Neural progenitor cell (in vitro differentiated cells): Measurements from ENCODE around the gene DUOXA2. TPM values are rescaled to one million over a fixed set of nuclear protein-coding genes. Genes with fewer than 3 reads are reported as not detected.
A peak's percentile ranks its signal among the peaks of the same experiment; 100 is the strongest.

Source experiments
- DNase-seq: peaks from one replicate; pipeline ENCODE4 v3.0.0-alpha.2; 2016; ENCODE audit warnings: low spot score
- H2AFZ ChIP-seq: fragments of 200-600 bp; sonication (generic); replicated peaks from 2 replicates; pipeline ENCODE4 v1.6.1; 2016; ENCODE audit warnings: antibody characterized with exemption
- H3F3A ChIP-seq: fragments of 200-600 bp; sonication (generic); 2 replicates; pipeline ENCODE4 v1.6.1; 2016; ENCODE audit warnings: antibody characterized with exemption, low read depth
- H3K27ac ChIP-seq: fragments of 200-600 bp; sonication (generic); 2 replicates; pipeline ENCODE4 v1.5.1; 2016; ENCODE audit warnings: mild to moderate bottlenecking
- H3K27me3 ChIP-seq: fragments of 200-600 bp; sonication (generic); 2 replicates; pipeline ENCODE4 v1.6.1; 2016; ENCODE audit warnings: mild to moderate bottlenecking, moderate library complexity
- H3K36me3 ChIP-seq: fragments of 200-600 bp; sonication (generic); 2 replicates; pipeline ENCODE4 v1.5.1; 2016
- H3K4me1 ChIP-seq: fragments of 200-600 bp; sonication (generic); 2 replicates; pipeline ENCODE4 v1.6.1; 2016; ENCODE audit warnings: mixed run types
- H3K4me2 ChIP-seq: fragments of 200-600 bp; sonication (generic); 2 replicates; pipeline ENCODE4 v1.6.1; 2016
- H3K4me3 ChIP-seq: fragments of 200-600 bp; sonication (generic); 2 replicates; pipeline ENCODE4 v1.5.1; 2016
- H3K79me2 ChIP-seq: fragments of 200-600 bp; sonication (generic); 2 replicates; pipeline ENCODE4 v1.6.1; 2016; ENCODE audit warnings: low read depth
- H3K9ac ChIP-seq: fragments of 200-600 bp; sonication (generic); 2 replicates; pipeline ENCODE4 v1.6.1; 2016
- H3K9me3 ChIP-seq: fragments of 200-600 bp; sonication (generic); 2 replicates; pipeline ENCODE4 v1.5.1; 2016; ENCODE audit warnings: low read depth
- H4K20me1 ChIP-seq: fragments of 200-600 bp; sonication (generic); 2 replicates; pipeline ENCODE4 v1.6.1; 2016; ENCODE audit warnings: low read depth
- H3K27ac Mint-ChIP-seq: 3 replicates; pipeline ENCODE4 v1.8.0; 2021; ENCODE audit warnings: mixed read lengths
- H3K27me3 Mint-ChIP-seq: 2 replicates; pipeline ENCODE4 v1.8.0; 2022; ENCODE audit warnings: low read depth, mild to moderate bottlenecking, inconsistent platforms, moderate library complexity, mixed read lengths; ENCODE audit not compliant: insufficient read depth
- H3K36me3 Mint-ChIP-seq: 3 replicates; pipeline ENCODE4 v1.8.0; 2021; ENCODE audit warnings: mixed read lengths
- H3K4me1 Mint-ChIP-seq: 3 replicates; pipeline ENCODE4 v1.8.0; 2021; ENCODE audit warnings: mixed read lengths
- H3K4me3 Mint-ChIP-seq: 3 replicates; pipeline ENCODE4 v1.8.0; 2021; ENCODE audit warnings: mild to moderate bottlenecking, moderate library complexity, mixed read lengths
- H3K9me3 Mint-ChIP-seq: 3 replicates; pipeline ENCODE4 v1.8.0; 2020; ENCODE audit warnings: mixed read lengths
- EZH2 ChIP-seq: fragments of 200-600 bp; sonication (generic); IDR thresholded peaks from 2 replicates; pipeline ENCODE4 v1.6.1; 2017; ENCODE audit warnings: antibody characterized with exemption, mild to moderate bottlenecking, moderate library complexity
- EZH2phosphoT487 ChIP-seq: fragments of 200-600 bp; sonication (generic); IDR thresholded peaks from 2 replicates; pipeline ENCODE4 v1.6.1; 2017; ENCODE audit warnings: antibody characterized with exemption
- total RNA-seq: library from RNA; depleted of rRNA; stranded (reverse); fragments of >200 nt; gene quantifications from 2 replicates; pipeline ENCODE4 v1.2.3, GENCODE V29; 2015; ENCODE audit warnings: low replicate concordance
- TF ChIP-seq, protein P1 (sequence below): fragments of 200-600 bp; sonication (generic); IDR thresholded peaks from 2 replicates; pipeline ENCODE4 v1.5.1; 2017; ENCODE audit warnings: antibody characterized with exemption, mild to moderate bottlenecking

DUOXA2 gene
- total RNA-seq, 1 donor from 2014 or later = not detected

DNA sequence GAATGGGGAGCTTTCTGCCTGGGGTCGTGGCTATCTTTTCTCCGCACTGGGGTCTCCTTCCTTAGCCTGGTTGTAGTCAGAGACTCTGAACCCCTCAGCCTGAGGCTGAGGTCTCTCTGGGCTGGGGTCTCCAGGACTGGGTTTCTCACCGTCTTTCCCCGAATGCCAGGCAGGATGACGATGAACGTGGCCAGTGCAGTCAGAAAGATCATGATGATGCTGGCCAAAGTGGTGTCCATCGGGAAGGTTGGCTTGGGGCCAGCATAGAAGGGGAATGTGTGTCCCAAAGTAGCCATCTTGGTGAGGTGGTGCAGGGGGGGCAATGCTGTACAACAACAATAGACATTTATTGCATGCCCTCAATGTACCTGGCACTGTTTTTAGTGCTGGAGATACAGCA lies 8.6 kb downstream of the DUOXA2 start:
- no peak overlapping the region for H3K27ac ChIP-seq
- TF ChIP-seq EZH2 (no peak), EZH2phosphoT487 (no peak)
- TF ChIP-seq, protein P1, sequence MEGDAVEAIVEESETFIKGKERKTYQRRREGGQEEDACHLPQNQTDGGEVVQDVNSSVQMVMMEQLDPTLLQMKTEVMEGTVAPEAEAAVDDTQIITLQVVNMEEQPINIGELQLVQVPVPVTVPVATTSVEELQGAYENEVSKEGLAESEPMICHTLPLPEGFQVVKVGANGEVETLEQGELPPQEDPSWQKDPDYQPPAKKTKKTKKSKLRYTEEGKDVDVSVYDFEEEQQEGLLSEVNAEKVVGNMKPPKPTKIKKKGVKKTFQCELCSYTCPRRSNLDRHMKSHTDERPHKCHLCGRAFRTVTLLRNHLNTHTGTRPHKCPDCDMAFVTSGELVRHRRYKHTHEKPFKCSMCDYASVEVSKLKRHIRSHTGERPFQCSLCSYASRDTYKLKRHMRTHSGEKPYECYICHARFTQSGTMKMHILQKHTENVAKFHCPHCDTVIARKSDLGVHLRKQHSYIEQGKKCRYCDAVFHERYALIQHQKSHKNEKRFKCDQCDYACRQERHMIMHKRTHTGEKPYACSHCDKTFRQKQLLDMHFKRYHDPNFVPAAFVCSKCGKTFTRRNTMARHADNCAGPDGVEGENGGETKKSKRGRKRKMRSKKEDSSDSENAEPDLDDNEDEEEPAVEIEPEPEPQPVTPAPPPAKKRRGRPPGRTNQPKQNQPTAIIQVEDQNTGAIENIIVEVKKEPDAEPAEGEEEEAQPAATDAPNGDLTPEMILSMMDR = no peak
- no peaks in the 10 kb centered on the region for H3K79me2 ChIP-seq
- no peaks in the 10 kb centered on the region for H3K36me3 ChIP-seq
- no peak overlapping the region for H3K27ac Mint-ChIP-seq
- H3K4me1 Mint-ChIP-seq = peaks cover 4% of the 10 kb centered on the region
- H2AFZ ChIP-seq = no peak overlapping the region
- no peak overlapping the region for H3K9ac ChIP-seq
- H3K27me3 ChIP-seq = peaks cover 97% of the 10 kb centered on the region
- H4K20me1 ChIP-seq = no peaks in the 10 kb centered on the region
- no peak overlapping the region for H3K4me3 Mint-ChIP-seq
- no peak overlapping the region for H3K4me2 ChIP-seq
- no peaks in the 10 kb centered on the region for H3K9me3 ChIP-seq
- no peaks in the 10 kb centered on the region for H3K36me3 Mint-ChIP-seq
- no peaks in the 10 kb centered on the region for H3K4me1 ChIP-seq
- no peak for DNase-seq
- H3F3A ChIP-seq = no peaks in the 10 kb centered on the region
- peaks cover 25% of the 10 kb centered on the region for H3K27me3 Mint-ChIP-seq
- no peaks in the 10 kb centered on the region for H3K9me3 Mint-ChIP-seq
- H3K4me3 ChIP-seq = no peak overlapping the region

DNA sequence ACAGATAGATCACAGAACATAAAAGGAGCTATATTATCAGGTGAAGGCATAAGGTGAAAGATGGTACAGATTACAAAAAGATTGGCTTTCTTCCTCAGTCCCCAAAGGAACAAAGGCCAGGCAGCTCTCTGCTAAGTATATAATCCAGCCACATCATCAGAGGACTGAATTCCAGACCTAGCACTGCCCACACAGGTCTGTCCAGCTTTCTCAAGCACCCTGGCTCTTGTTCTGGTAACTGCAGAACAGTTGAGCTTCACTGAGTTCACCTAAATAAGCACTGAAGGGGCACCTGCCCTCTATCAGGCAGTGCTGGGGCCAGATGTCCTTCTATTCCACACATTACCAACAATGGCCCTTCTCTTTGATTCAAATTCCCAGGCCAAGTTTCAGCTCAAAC lies 9.3 kb downstream of the DUOXA2 start:
- Histone ChIP-seq H3K79me2 (no peaks in the 10 kb centered on the region), H3K36me3 (no peaks in the 10 kb centered on the region), H3K27me3 (peaks cover 97% of the 10 kb centered on the region), H2AFZ (no peak overlapping the region), H3K9ac (no peak overlapping the region), H4K20me1 (peaks cover 6% of the 10 kb centered on the region), H3K4me2 (no peak overlapping the region), H3K9me3 (no peaks in the 10 kb centered on the region), H3F3A (no peaks in the 10 kb centered on the region), H3K4me3 (no peak overlapping the region), H3K4me1 (no peaks in the 10 kb centered on the region), H3K27ac (no peak overlapping the region)
- TF ChIP-seq EZH2 = no peak
- TF ChIP-seq EZH2phosphoT487 = no peak
- TF ChIP-seq, protein P1 = no peak
- H3K4me3 Mint-ChIP-seq = no peak overlapping the region
- peaks cover 27% of the 10 kb centered on the region for H3K27me3 Mint-ChIP-seq
- H3K4me1 Mint-ChIP-seq = no peaks in the 10 kb centered on the region
- no peak for DNase-seq
- H3K9me3 Mint-ChIP-seq = no peaks in the 10 kb centered on the region
- no peaks in the 10 kb centered on the region for H3K36me3 Mint-ChIP-seq
- no peak overlapping the region for H3K27ac Mint-ChIP-seq

DNA sequence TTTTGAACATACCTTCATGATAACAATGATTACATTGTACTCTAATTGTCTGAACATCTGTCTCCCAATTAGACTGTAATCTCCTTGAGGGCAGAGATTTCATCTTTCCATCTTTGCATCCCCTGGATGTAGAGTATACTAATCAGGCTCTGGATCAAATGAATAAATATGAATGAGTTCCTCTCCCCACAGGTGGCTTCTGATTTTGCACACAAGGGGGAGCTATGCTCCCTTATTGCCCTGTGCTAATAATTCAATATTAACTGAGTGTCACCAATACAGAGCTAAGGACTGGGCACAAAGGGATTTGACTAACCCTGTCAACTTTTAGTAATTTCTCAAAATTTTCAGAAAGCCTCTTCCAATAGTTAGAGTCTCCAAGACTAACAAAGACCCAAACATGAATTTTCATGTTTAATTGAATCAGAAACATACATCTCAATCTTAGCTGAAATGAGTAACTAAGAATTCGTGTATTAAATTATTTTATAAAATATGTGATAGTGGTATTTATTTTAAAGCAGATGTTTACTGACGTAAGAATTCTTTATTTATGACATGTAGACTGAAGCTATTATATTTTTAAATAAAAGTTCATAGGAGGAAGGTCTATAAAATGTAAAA lies 12.5 kb downstream of the DUOXA2 start:
- no peaks in the 10 kb centered on the region for H3K36me3 Mint-ChIP-seq
- no peak overlapping the region for H3K27ac Mint-ChIP-seq
- peak; percentile 32 for DNase-seq
- no peaks in the 10 kb centered on the region for H3F3A ChIP-seq
- no peaks in the 10 kb centered on the region for H3K79me2 ChIP-seq
- H3K27ac ChIP-seq = no peak overlapping the region
- no peaks in the 10 kb centered on the region for H3K9me3 ChIP-seq
- no peak overlapping the region for H3K4me2 ChIP-seq
- no peaks in the 10 kb centered on the region for H3K9me3 Mint-ChIP-seq
- peaks cover 12% of the 10 kb centered on the region for H4K20me1 ChIP-seq
- peaks cover 46% of the 10 kb centered on the region for H3K27me3 Mint-ChIP-seq
- no peak overlapping the region for H3K4me3 Mint-ChIP-seq
- no peak overlapping the region for H2AFZ ChIP-seq
- no peak overlapping the region for H3K4me3 ChIP-seq
- H3K27me3 ChIP-seq = peaks cover 100% of the 10 kb centered on the region
- no peak overlapping the region for H3K9ac ChIP-seq
- H3K4me1 ChIP-seq = peaks cover 5% of the 10 kb centered on the region
- no peaks in the 10 kb centered on the region for H3K36me3 ChIP-seq
- no peaks in the 10 kb centered on the region for H3K4me1 Mint-ChIP-seq
- no peak for TF ChIP-seq EZH2phosphoT487
- TF ChIP-seq, protein P1 = peak; percentile 68
